ENCODE measurements around the gene KRT79.

Gene KRT79

DNA sequence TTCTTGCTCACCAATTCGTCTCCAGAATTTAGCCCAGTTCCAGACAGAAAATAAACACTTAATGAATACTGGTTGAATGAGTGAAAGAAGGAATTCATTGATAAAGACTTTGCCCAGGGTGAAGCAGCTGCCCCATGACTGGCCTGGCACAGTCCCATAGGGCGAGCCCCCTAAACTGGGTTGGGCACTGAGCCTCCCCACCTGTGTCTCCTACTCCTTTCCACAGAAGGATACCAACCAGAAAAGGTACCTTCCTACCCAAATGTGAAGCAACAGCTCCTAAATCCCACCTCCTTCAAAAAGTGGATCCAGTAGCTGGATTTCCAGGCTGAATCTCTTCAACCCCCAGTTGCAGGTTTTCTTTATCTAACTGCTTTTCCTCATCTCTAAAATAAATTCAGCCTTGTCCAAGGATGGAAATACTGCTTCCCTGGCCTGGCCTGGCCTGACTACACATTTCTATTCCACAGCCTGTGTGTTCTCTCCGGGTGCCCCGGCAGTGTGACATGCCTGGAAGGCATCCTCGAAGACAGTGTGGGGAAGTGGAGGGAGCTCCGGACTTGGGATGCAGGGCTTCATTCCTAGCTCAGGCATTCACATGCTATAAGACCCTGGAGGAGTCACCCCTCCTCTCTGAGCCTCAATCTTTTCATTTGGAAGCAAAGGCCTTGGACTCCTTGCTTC is 45.8 kb downstream of the KRT79 start:
- no peak for DNase-seq (ENCODE audit: low read depth)
- TF ChIP-seq CTCF (conservative IDR thresholded peaks at IDR 0.05; ENCODE audit: low read depth, low read length): no peak
- no peak overlapping the region for H3K4me3 ChIP-seq (ENCODE audit: low read depth, low read length)

GRCh38 chr12:52787324-52788191 is 46.6 kb downstream of the KRT79 start:
- no peak overlapping the region for H3K4me3 ChIP-seq (ENCODE audit: low read depth, low read length)
- TF ChIP-seq CTCF (conservative IDR thresholded peaks at IDR 0.05; ENCODE audit: low read depth, low read length): no peak
- no peak for DNase-seq (ENCODE audit: low read depth)

DNA sequence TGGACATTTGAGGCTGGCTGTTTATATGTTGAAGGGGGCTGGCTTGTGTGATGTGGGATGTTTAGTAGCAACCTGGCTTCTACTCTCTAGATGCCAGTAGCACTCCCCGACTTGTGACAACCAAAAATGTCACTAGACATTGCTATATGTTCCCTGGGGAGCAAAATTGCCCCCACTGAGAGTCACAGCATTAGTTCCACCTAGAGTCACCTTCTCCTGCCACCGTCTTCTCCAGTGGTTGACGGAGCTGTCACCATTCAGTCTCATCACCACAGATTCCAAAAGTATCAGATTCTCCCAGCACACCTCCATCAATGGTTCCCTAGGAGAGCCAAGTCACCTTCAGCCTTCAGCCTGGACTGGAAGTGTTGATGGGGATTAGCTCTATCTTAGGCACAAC is 49.2 kb downstream of the KRT79 start:
- no peak for DNase-seq (ENCODE audit: low read depth)
- no peak overlapping the region for H3K4me3 ChIP-seq (ENCODE audit: low read depth, low read length)
- no peak for TF ChIP-seq CTCF (conservative IDR thresholded peaks at IDR 0.05; ENCODE audit: low read depth, low read length)

DNA sequence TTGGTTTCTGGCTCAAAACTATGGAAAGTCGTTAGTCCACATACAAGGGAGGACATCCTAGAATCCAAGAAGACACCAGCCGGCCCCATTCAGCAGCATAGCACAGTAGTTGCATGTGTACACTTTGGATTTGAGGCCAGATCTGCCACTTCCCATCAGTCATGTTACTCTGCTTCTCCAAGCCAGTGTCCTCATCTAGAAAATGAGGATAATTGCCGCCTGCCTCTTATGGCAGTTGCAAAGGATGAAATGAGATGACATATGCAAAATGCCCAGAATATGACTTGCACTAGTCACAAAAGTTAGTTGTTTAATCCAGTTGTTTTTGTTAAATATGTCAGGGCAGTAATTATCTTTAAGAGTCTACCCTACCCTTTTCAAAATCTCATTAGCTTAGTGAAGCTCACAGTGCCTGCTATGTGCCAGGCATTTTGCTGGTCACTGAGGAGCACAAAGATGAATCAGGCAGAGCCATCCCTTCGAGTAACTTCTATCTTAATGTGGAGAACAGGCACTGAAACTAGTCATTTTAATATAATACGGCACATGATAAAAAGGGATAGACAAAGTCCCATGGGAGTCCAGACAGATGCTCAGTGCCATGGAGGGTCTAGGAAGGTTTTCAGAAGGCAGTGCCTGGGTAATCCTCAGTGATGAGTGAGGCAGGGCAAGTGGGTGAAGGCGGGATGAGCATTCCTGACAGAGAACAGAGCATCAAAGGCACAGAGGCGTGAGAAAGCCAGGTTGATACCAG is 50.4 kb downstream of the KRT79 start:
- H3K4me3 ChIP-seq (ENCODE audit: low read depth, low read length): no peak overlapping the region
- DNase-seq (ENCODE audit: low read depth): no peak
- no peak for TF ChIP-seq CTCF (conservative IDR thresholded peaks at IDR 0.05; ENCODE audit: low read depth, low read length)

- DNase-seq (ENCODE audit: low read depth): no peak
- no peak overlapping the region for H3K4me3 ChIP-seq (ENCODE audit: low read depth, low read length)
- TF ChIP-seq CTCF (conservative IDR thresholded peaks at IDR 0.05; ENCODE audit: low read depth, low read length): no peak
Measured at GRCh38 chr12:52782502-52782901, 51.6 kb downstream of the KRT79 start.

DNA sequence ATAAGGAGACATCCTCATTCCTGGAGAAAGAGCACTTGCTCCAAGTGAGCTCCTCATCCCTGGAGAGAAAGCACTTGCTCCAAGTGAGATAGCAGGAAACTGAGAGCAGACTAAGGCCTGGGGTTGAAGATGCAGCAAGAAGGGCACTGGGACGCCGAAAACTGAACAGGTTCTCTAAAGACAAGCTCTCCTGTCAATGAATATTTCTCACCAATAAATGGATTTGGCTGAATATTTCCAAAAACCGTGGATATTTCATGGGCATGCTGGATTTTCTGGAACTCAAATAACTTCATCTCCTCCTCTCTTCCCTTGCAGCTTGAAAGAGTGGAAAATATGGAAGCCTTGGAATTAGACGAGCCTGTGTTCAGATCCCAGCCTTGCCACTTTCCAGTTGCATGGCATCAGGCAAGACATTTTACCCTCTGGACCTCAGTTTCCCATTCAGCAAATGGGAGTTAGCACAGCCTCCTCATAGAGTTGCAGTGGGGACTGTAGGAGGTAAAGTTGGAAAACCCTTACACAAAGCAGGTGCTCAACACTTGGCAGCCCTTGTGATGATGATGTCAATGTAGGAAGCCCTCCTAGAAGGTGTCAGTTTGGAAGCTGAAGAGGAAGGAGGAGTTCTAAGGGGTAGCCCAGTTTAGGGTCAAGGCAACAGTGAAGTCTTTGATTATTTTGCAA is 52.6 kb downstream of the KRT79 start:
- no peak for DNase-seq (ENCODE audit: low read depth)
- no peak for TF ChIP-seq CTCF (conservative IDR thresholded peaks at IDR 0.05; ENCODE audit: low read depth, low read length)
- no peak overlapping the region for H3K4me3 ChIP-seq (ENCODE audit: low read depth, low read length)
